ENCODE data around the gene NUP93.

DNA sequence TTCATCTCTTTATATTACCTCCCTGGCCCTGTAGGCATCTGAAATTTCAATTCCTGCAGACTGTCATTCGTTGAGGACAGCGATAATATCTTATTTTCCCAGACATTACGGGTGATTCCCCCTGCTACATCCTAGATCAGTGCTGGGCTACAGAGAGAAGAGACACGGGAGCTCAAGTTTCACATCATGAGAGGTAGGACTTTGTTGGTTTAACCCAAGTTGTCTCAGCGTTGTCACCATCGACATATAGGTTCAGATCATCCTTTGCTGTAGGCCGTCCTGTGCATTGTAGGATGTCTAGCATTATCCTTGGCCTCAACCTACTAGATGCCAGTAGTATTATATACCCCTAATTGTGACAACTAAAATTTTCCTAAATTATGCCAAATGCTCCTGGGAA lies 28.4 kb upstream of the NUP93 start:
- TF ChIP-seq, protein P1, sequence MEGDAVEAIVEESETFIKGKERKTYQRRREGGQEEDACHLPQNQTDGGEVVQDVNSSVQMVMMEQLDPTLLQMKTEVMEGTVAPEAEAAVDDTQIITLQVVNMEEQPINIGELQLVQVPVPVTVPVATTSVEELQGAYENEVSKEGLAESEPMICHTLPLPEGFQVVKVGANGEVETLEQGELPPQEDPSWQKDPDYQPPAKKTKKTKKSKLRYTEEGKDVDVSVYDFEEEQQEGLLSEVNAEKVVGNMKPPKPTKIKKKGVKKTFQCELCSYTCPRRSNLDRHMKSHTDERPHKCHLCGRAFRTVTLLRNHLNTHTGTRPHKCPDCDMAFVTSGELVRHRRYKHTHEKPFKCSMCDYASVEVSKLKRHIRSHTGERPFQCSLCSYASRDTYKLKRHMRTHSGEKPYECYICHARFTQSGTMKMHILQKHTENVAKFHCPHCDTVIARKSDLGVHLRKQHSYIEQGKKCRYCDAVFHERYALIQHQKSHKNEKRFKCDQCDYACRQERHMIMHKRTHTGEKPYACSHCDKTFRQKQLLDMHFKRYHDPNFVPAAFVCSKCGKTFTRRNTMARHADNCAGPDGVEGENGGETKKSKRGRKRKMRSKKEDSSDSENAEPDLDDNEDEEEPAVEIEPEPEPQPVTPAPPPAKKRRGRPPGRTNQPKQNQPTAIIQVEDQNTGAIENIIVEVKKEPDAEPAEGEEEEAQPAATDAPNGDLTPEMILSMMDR (IDR thresholded peaks at IDR 0.05 in 8 of 11, conservative IDR thresholded peaks at IDR 0.05 in 3 of 11), result no peak
- TF ChIP-seq POLR2A (IDR thresholded peaks at IDR 0.05) (no peak), POLR2AphosphoS5 (IDR thresholded peaks at IDR 0.05) (no peak)

Data from spleen (tissue), 7 donors.